GM19240 (cell line): Measurements from ENCODE around the gene CREB3L1.

Source experiments
- DNase-seq: peaks from one replicate; pipeline ENCODE4 v3.0.0; 2011; ENCODE audit warnings: low spot score; ENCODE audit not compliant: insufficient read length

CREB3L1 gene

GRCh38 chr11:46321757-46322156 is 44.3 kb downstream of the CREB3L1 start:
- DNase-seq, result no peak

- DNase-seq, result no peak
Measured at GRCh38 chr11:46322759-46323158, 45.3 kb downstream of the CREB3L1 start.

GRCh38 chr11:46326813-46327416 is 49.5 kb downstream of the CREB3L1 start:
- DNase-seq, result no peak

- DNase-seq, result no peak
Measured at GRCh38 chr11:46327829-46328228, 50.4 kb downstream of the CREB3L1 start.

GRCh38 chr11:46330154-46330553 is 52.7 kb downstream of the CREB3L1 start:
- DNase-seq, result no peak

- DNase-seq, result no peak
Measured at GRCh38 chr11:46330563-46331281, 53.3 kb downstream of the CREB3L1 start.

- DNase-seq, result no peak
Measured at GRCh38 chr11:46331282-46331984, 54.0 kb downstream of the CREB3L1 start.

GRCh38 chr11:46332093-46332567 is 54.7 kb downstream of the CREB3L1 start:
- no peak for DNase-seq

- DNase-seq, result no peak
Measured at GRCh38 chr11:46332568-46333393, 55.3 kb downstream of the CREB3L1 start.

- no peak for DNase-seq
Measured at GRCh38 chr11:46333394-46333947, 56.0 kb downstream of the CREB3L1 start.

- DNase-seq, result no peak
Measured at GRCh38 chr11:46334211-46334610, 56.7 kb downstream of the CREB3L1 start.

- no peak for DNase-seq
Measured at GRCh38 chr11:46335271-46335670, 57.8 kb downstream of the CREB3L1 start.

- no peak for DNase-seq
Measured at GRCh38 chr11:46335890-46336562, 58.6 kb downstream of the CREB3L1 start.

- DNase-seq, result no peak
Measured at GRCh38 chr11:46336563-46337180, 59.2 kb downstream of the CREB3L1 start.

GRCh38 chr11:46337626-46338345 is 60.3 kb downstream of the CREB3L1 start:
- no peak for DNase-seq

GRCh38 chr11:46338636-46338987 is 61.1 kb downstream of the CREB3L1 start:
- DNase-seq, result no peak

- DNase-seq, result no peak
Measured at GRCh38 chr11:46338988-46339666, 61.7 kb downstream of the CREB3L1 start.

- no peak for DNase-seq
Measured at GRCh38 chr11:46339816-46340215, 62.4 kb downstream of the CREB3L1 start.

GRCh38 chr11:46341454-46341853 is 64.0 kb downstream of the CREB3L1 start:
- no peak for DNase-seq
